LHCN-M2 (cell line): ENCODE data around the gene RAI1. TPM values are rescaled to one million over a fixed set of nuclear protein-coding genes. Genes with fewer than 3 reads are reported as not detected.
A peak's percentile ranks its signal among the peaks of the same experiment; 100 is the strongest.

ENCODE experiments used
- DNase-seq: peaks from one replicate; pipeline ENCODE4 v3.0.0-alpha.2; 2012; ENCODE audit warnings: low read depth
- total RNA-seq: library from RNA; depleted of rRNA; stranded (reverse); fragments of >200 nt; gene quantifications from 2 replicates; pipeline ENCODE4 v1.2.3, GENCODE V29; 2014

Gene RAI1
- total RNA-seq, 1 experiment from 2014 or later, result 10.3 TPM

GRCh38 chr17:17698371-17698770 is 17.1 kb downstream of the RAI1 start:
- DNase-seq, result no peak

DNA sequence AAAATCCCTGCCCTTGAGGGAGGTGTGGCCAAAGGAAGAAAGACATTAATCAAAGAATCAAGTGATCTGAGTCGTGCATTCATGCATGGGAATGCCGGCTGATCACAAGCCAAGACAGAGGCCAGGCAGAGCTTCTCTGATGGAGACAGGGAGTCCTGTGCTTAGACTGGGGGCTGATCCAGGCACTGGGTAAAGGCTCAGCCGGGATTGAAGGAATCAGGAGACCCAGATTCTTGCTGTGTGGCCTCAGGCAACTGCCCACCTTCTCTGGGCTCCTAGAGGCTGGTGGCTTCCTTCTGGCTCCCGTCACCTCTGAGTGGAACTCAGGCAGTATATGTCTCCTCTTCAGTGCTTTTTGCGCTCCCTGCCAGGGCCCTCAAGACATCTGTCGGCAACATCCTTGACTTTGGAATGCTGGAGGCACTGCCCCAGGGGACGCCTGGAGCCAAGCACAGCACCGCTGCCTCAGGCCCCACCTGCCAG is 17.7 kb downstream of the RAI1 start:
- no peak for DNase-seq

GRCh38 chr17:17699491-17699890 is 18.2 kb downstream of the RAI1 start:
- DNase-seq, result no peak

- DNase-seq, result no peak
These were observed 19.2 kb downstream of the RAI1 start for GRCh38 chr17:17700251-17700969.

DNA sequence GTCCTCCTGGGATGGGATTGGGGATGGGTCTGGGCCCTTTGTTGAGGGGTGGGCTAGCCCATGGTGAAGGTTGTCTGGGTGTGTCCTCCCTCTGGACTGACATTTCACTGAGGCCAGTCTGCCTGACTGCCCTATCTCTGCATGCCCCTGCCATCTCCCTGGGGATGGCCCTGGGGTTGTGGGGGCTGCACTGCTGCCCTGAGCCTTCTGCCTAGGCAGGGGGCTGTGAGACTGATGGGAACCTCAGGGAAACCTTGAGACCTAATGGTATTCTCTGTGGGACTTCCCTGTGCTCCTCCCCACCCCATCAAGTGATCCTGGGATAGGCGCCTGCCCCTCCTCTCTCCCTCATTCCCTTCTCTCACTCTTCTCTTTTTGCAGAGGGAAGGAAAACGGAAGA is 19.9 kb downstream of the RAI1 start:
- DNase-seq, result no peak

DNA sequence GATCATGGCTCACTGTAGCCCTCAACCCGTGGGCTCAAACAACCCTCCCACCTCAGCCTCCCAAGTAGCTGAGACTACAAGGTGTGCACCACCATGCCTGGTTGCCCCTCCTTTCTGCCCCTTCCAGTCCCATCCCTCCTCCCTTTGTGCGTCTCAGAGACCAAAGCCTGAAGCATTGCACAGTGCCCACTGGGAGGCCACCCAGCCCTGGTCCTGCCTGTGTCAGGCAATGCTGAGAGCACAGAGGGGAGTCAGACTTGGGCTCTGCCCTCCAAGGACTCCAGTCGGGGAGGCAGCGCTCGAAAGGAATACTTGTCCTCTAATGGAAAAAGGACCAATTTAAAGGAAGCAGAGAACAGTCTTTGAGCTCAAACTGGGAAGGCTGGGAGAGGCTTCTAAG is 20.4 kb downstream of the RAI1 start:
- DNase-seq, result no peak

- no peak for DNase-seq
These were observed 21.3 kb downstream of the RAI1 start for GRCh38 chr17:17702449-17703139.

GRCh38 chr17:17703140-17703919 is 22.1 kb downstream of the RAI1 start:
- DNase-seq, result no peak

GRCh38 chr17:17704931-17705330 is 23.7 kb downstream of the RAI1 start:
- no peak for DNase-seq

- no peak for DNase-seq
These were observed 25.1 kb downstream of the RAI1 start for GRCh38 chr17:17706140-17707060.

DNA sequence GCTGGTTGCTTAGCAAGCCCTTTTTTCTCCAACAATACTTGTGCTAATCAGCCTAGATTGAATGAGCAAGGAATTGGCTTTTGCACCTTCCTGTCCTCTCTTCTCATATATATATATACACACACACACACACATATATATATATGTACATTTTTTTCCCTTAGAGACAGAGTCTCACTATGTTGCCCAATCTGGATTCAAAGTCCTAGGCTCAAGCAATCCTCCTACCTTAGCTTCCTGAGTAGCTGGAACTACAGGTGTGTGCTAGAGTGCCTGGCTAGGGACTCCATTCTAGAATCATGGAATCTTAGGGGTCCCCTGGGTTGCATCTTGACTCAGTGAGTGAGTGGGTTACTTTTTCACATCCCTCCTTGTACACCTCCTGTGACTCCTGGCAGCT is 27.0 kb downstream of the RAI1 start:
- DNase-seq, result no peak

- no peak for DNase-seq
These were observed 27.6 kb downstream of the RAI1 start for GRCh38 chr17:17708816-17709215.

DNA sequence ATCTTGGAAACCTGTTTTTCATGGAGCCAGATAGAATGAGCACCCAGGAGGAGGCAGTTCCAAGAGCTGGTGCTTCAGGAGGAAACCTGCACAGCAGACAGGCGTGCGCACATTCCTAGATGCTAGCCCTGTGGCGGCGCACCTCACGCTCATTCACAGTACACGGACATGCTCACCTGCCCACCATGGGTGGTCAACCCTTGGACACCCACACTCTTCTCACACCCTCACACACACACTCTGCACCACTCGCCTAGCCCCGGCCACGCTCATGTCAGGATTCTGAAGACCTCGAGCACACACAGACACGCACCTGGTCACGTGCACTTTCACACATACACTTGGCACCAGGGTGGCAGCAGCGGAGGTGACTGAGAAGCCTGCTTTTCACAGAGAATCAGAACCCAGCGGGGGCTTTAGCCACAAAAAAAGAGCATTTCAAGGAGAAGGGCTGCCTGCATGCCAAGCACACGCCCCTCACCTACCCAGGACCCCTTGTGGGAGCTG is 28.6 kb downstream of the RAI1 start:
- DNase-seq, result no peak

- no peak for DNase-seq
These were observed 29.1 kb downstream of the RAI1 start for GRCh38 chr17:17710355-17710727.

GRCh38 chr17:17710728-17711541 is 29.7 kb downstream of the RAI1 start:
- peak; percentile 91 for DNase-seq

GRCh38 chr17:17711641-17712162 is 30.4 kb downstream of the RAI1 start:
- DNase-seq, result no peak

DNA sequence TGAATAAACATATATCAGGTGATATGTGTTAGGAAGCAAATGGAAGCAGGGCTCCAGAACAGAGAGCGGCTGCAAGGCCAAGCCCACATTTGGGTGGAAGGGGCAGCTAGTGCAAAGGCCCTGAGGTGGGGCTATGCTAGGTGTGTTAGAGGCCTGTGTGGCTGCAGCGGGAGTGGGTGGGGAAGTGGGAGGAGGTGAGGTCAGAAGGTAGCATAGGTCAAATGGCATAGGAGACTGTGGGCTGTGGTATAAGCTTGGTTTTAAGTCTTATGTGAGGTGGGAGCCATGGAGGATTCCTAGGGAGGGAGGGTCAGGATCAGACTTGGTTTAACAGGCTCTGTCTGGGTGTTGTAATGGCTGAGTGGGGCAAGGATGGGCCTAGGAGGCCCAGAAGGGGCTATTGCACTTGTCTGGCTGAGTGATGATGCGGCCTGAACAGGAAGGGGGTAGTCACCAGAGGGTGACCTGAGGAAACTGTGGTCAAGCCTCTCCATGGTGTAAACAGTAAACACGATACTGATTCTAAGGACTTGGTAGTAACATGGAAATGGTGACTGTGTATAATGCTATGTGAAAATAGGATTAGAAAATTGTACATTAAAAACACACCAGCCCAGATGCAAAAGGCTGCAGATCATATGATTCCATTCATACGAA is 31.1 kb downstream of the RAI1 start:
- DNase-seq, result peak; percentile 70

DNA sequence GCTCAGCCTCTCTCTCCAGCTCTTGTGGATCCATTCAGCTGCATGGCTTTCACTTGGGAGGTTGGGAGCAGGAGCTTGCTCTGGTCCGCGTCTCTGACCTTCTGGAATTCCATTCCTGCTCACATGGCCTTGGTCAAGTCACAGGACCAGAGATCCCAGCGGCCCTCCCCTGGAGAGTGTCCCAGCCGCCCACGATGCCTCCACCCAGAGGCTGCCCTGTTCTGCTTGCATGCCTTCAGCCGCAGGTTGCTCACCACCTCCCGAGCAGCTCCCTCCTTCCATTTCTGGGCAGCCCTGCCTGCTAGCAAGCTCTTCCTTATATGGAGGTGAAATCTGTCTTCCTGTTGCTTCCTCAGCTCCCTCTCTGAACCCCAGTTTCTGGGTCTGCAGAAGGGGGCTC is 32.6 kb downstream of the RAI1 start:
- no peak for DNase-seq

DNA sequence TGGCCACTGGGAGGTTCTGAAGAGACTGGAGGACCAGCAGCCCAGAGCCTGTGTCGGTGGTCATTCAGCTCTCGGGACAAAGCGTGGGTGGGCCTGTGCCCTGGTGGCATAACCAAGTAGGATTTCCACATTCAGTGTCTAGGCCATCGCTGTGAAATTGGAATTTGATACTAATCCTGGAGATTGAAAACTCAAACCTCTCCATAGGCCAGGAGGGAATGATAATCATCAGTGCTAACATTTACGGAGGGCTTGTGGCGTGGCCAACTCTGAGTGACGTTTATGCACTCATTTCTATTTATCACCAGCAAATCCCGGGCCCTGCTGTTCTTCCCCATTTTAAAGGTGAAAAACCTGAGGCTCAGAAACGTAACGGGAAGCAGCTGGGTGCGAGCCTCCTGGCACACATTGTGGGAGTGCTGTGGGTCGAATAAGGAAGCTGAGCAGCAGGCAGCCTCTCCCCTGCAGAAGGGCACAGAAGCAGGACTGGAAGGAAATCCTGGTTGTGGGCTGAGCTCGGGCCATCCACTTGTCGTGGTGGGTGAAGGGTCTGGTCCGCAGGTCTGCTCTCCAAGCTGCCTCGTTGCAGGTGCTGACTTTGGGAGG is 33.1 kb downstream of the RAI1 start:
- DNase-seq, result no peak
